Nephron progenitor cell (in vitro differentiated cells): ENCODE results near the gene OTX2.
A peak's percentile ranks its signal among the peaks of the same experiment; 100 is the strongest.

Experiments used
- DNase-seq: peaks from one replicate; pipeline ENCODE4 v3.0.0; 2021
- H3K27ac Mint-ChIP-seq: 2 replicates; pipeline ENCODE4 v1.8.0; 2021; ENCODE audit warnings: mild to moderate bottlenecking, moderate library complexity, mixed read lengths
- H3K27me3 Mint-ChIP-seq: 2 replicates; pipeline ENCODE4 v1.8.0; 2021; ENCODE audit warnings: mild to moderate bottlenecking, low read depth, mixed read lengths; ENCODE audit not compliant: poor library complexity
- H3K36me3 Mint-ChIP-seq: 2 replicates; pipeline ENCODE4 v1.8.0; 2021; ENCODE audit warnings: low read depth, mixed read lengths
- H3K4me1 Mint-ChIP-seq: 2 replicates; pipeline ENCODE4 v1.8.0; 2021; ENCODE audit warnings: mixed read lengths
- H3K4me3 Mint-ChIP-seq: 2 replicates; pipeline ENCODE4 v1.8.0; 2021; ENCODE audit warnings: mild to moderate bottlenecking, moderate library complexity, mixed read lengths
- H3K9me3 Mint-ChIP-seq: 2 replicates; pipeline ENCODE4 v1.8.0; 2021; ENCODE audit warnings: mild to moderate bottlenecking, moderate library complexity, mixed read lengths
- TF ChIP-seq, protein P1 (sequence below): fragments of 200-600 bp; sonication (generic); IDR thresholded peaks from 2 replicates; pipeline ENCODE4 v1.5.0; 2021; ENCODE audit warnings: antibody characterized with exemption

Gene OTX2

DNA sequence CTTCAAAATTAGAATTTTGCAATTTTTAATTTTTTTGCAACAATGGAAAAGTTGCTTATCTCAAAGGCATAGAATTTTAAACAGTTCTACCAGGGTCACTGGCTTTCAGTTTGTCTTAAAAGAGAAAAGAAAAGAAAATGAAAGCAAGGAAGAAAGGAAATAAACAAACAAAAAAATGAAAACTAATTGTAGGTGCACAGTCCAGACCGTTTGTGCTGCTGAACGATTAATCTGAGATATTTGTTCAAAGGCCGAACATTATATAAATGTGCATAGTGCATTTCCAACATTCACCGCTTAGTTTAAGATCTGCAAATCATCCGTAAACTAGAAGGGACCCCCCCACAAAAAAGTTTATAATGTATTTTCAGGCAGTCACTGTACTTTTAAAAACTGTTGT is 5.5 kb upstream of the OTX2 start:
- Mint-ChIP-seq H3K4me3 (no peak overlapping the region), H3K36me3 (no peaks in the 10 kb centered on the region), H3K27me3 (peaks cover 100% of the 10 kb centered on the region), H3K27ac (no peak overlapping the region), H3K4me1 (peaks cover 11% of the 10 kb centered on the region), H3K9me3 (no peaks in the 10 kb centered on the region)
- TF ChIP-seq, protein P1, sequence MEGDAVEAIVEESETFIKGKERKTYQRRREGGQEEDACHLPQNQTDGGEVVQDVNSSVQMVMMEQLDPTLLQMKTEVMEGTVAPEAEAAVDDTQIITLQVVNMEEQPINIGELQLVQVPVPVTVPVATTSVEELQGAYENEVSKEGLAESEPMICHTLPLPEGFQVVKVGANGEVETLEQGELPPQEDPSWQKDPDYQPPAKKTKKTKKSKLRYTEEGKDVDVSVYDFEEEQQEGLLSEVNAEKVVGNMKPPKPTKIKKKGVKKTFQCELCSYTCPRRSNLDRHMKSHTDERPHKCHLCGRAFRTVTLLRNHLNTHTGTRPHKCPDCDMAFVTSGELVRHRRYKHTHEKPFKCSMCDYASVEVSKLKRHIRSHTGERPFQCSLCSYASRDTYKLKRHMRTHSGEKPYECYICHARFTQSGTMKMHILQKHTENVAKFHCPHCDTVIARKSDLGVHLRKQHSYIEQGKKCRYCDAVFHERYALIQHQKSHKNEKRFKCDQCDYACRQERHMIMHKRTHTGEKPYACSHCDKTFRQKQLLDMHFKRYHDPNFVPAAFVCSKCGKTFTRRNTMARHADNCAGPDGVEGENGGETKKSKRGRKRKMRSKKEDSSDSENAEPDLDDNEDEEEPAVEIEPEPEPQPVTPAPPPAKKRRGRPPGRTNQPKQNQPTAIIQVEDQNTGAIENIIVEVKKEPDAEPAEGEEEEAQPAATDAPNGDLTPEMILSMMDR: no peak
- no peak for DNase-seq

GRCh38 chr14:56814969-56815700 is 4.9 kb upstream of the OTX2 start:
- Mint-ChIP-seq H3K9me3 (no peaks in the 10 kb centered on the region), H3K27me3 (peaks cover 100% of the 10 kb centered on the region), H3K4me1 (peaks cover 17% of the 10 kb centered on the region), H3K4me3 (no peak overlapping the region), H3K27ac (no peak overlapping the region), H3K36me3 (no peaks in the 10 kb centered on the region)
- TF ChIP-seq, protein P1: no peak
- no peak for DNase-seq

DNA sequence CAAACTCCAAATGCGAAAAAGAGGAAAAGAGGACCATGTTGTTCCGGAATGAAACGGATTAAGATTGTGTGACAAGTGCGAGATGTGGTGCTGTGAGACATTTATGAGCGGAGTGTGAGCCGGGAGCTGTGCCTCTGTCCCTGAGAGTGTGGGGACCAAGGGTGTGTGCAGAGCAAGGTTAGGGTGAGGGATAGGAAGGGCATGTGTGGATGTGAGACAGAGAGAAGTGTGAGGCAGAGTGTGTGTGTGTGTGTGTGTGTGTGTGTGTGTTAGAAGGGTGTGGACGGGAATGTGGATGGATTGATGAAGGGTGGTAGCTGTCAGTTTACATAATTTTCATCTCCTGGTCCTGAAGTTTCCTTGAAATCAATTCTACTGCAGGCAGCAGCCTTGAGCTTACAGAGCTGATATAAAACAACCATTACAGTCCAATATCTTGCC is 4.3 kb upstream of the OTX2 start:
- no peak overlapping the region for H3K27ac Mint-ChIP-seq
- H3K27me3 Mint-ChIP-seq: peaks cover 100% of the 10 kb centered on the region
- no peaks in the 10 kb centered on the region for H3K36me3 Mint-ChIP-seq
- peaks cover 22% of the 10 kb centered on the region for H3K4me1 Mint-ChIP-seq
- H3K9me3 Mint-ChIP-seq: peaks cover 5% of the 10 kb centered on the region
- no peak overlapping the region for H3K4me3 Mint-ChIP-seq
- DNase-seq: no peak
- TF ChIP-seq, protein P1: no peak

DNA sequence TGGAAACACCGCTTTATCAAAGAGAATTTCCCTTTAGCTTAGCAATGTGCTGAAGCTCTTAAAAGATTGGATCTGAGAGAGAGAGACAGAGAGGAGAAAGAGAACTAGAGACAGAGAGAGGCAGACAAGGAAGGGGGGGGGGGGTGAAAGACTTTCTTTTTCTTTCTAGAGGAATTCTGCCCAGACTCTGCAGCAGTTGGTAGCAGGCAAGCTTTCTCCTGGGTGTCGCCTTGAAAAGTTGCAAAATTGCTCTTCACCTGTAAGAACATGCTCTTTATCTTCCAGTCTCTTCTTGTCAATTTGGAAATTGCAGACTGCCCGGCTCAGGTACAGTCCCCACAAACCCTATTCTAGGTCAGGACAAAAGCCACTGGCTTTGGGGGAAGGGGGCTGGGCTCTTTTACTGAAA is 2.9 kb upstream of the OTX2 start:
- H3K27me3 Mint-ChIP-seq: peaks cover 100% of the 10 kb centered on the region
- peaks cover 7% of the 10 kb centered on the region for H3K9me3 Mint-ChIP-seq
- H3K27ac Mint-ChIP-seq: no peak overlapping the region
- TF ChIP-seq, protein P1: no peak
- peaks cover 34% of the 10 kb centered on the region for H3K4me1 Mint-ChIP-seq
- no peak for DNase-seq
- H3K36me3 Mint-ChIP-seq: no peaks in the 10 kb centered on the region
- no peak overlapping the region for H3K4me3 Mint-ChIP-seq

GRCh38 chr14:56812364-56813141 is 2.3 kb upstream of the OTX2 start:
- peaks cover 38% of the 10 kb centered on the region for H3K4me1 Mint-ChIP-seq
- TF ChIP-seq, protein P1: no peak
- peaks cover 100% of the 10 kb centered on the region for H3K27me3 Mint-ChIP-seq
- DNase-seq: peak; percentile 28
- peaks cover 8% of the 10 kb centered on the region for H3K9me3 Mint-ChIP-seq
- H3K36me3 Mint-ChIP-seq: no peaks in the 10 kb centered on the region
- no peak overlapping the region for H3K27ac Mint-ChIP-seq
- H3K4me3 Mint-ChIP-seq: no peak overlapping the region
